Fibroblast of lung (primary cell): ENCODE measurements around the gene CCL4L2. TPM values are rescaled to one million over a fixed set of nuclear protein-coding genes. Genes with fewer than 3 reads are reported as not detected.
"Not testable (repeated sequence)": the region's sequence is repeated elsewhere in the genome, so short reads cannot be mapped to it uniquely, and the experiment has no call there.

Source experiments
- DNase-seq, 2 donors: peaks; one replicate each; pipeline versions ENCODE4 v3.0.0 to v3.0.0-alpha.2; 2010; ENCODE audit warnings: low read depth in 2 of 2
- H2AFZ ChIP-seq: 2 replicates; pipeline ENCODE4 v1.5.1; 2012; ENCODE audit warnings: low read length, control low read depth, inconsistent platforms
- H3K27ac ChIP-seq: 2 replicates; pipeline ENCODE4 v1.5.1; 2011; ENCODE audit warnings: low read length, control low read depth; ENCODE audit not compliant: insufficient read depth
- H3K27me3 ChIP-seq: 2 replicates; pipeline ENCODE4 v1.5.1; 2011; ENCODE audit warnings: mild to moderate bottlenecking, low read length; ENCODE audit not compliant: control insufficient read depth, insufficient read depth
- H3K36me3 ChIP-seq: 2 replicates; pipeline ENCODE4 v1.5.1; 2011; ENCODE audit warnings: low read length; ENCODE audit not compliant: control insufficient read depth, insufficient read depth
- H3K4me1 ChIP-seq: 2 replicates; pipeline ENCODE4 v1.5.1; 2011; ENCODE audit warnings: low read length; ENCODE audit not compliant: control insufficient read depth, insufficient read depth; ENCODE audit errors: extremely low read depth
- H3K4me2 ChIP-seq: 2 replicates; pipeline ENCODE4 v1.5.1; 2011; ENCODE audit warnings: low read length, control low read depth; ENCODE audit not compliant: insufficient read depth; ENCODE audit errors: extremely low read depth
- H3K4me3 ChIP-seq, 4 experiments: fragments of 200-600 bp in 1 of 4; sonication (generic) in 1 of 4; replicated peaks in 1 of 4; 2 replicates each; pipeline ENCODE4 v1.5.1; 2011 to 2016; ENCODE audit warnings: low read length in 4 of 4, low read depth in 3 of 4, mild to moderate bottlenecking in 3 of 4, control low read depth in 2 of 4, inconsistent platforms in 1 of 4, mixed read lengths in 1 of 4; ENCODE audit not compliant: insufficient read depth in 1 of 4; ENCODE audit errors: control extremely low read depth in 1 of 4
- H3K79me2 ChIP-seq: 2 replicates; pipeline ENCODE4 v1.5.1; 2012; ENCODE audit warnings: mild to moderate bottlenecking, low read length, inconsistent platforms; ENCODE audit not compliant: control insufficient read depth, insufficient read depth
- H3K9ac ChIP-seq: 2 replicates; pipeline ENCODE4 v1.5.1; 2011; ENCODE audit warnings: mild to moderate bottlenecking, low read length, control low read depth; ENCODE audit not compliant: insufficient read depth
- H3K9me3 ChIP-seq: 2 replicates; pipeline ENCODE4 v1.5.1; 2012; ENCODE audit warnings: low read depth, low read length; ENCODE audit not compliant: control insufficient read depth, insufficient read depth
- H4K20me1 ChIP-seq: 2 replicates; pipeline ENCODE4 v1.5.1; 2011; ENCODE audit warnings: low read length; ENCODE audit not compliant: control insufficient read depth, insufficient read depth; ENCODE audit errors: extremely low read depth
- polyA plus RNA-seq, 2 donors: library from polyadenylated mRNA; depleted of rRNA in 1 of 2; stranded (reverse) in 1 of 2; unstranded in 1 of 2; fragments of >200 nt; gene quantifications; 2 replicates each; pipeline ENCODE4 v1.2.1, GENCODE V29; 2011 to 2012; ENCODE audit warnings: missing spikeins in 1 of 2
- total RNA-seq: library from RNA; depleted of rRNA; stranded (reverse); fragments of >200 nt; gene quantifications from 2 replicates; pipeline ENCODE4 v1.2.1, GENCODE V29; 2014

Gene CCL4L2
- total and polyA plus RNA-seq, 2 donors (not counting 1 experiment from before 2014, with no cell fraction given): not detected

- not testable (repeated sequence) for H3K27me3 ChIP-seq, H4K20me1 ChIP-seq, H3K9ac ChIP-seq, H2AFZ ChIP-seq, H3K36me3 ChIP-seq, H3K4me1 ChIP-seq, H3K79me2 ChIP-seq, DNase-seq, H3K27ac ChIP-seq, H3K9me3 ChIP-seq, H3K4me3 ChIP-seq, H3K4me2 ChIP-seq
Measured at GRCh38 chr17:36219556-36219955, 8.7 kb downstream of the CCL4L2 start.

GRCh38 chr17:36220737-36221580 is 10.1 kb downstream of the CCL4L2 start:
- not testable (repeated sequence) for H3K9me3 ChIP-seq, H3K36me3 ChIP-seq, DNase-seq, H3K27ac ChIP-seq, H3K4me2 ChIP-seq, H3K27me3 ChIP-seq, H2AFZ ChIP-seq, H3K9ac ChIP-seq, H4K20me1 ChIP-seq, H3K4me1 ChIP-seq, H3K4me3 ChIP-seq, H3K79me2 ChIP-seq

DNA sequence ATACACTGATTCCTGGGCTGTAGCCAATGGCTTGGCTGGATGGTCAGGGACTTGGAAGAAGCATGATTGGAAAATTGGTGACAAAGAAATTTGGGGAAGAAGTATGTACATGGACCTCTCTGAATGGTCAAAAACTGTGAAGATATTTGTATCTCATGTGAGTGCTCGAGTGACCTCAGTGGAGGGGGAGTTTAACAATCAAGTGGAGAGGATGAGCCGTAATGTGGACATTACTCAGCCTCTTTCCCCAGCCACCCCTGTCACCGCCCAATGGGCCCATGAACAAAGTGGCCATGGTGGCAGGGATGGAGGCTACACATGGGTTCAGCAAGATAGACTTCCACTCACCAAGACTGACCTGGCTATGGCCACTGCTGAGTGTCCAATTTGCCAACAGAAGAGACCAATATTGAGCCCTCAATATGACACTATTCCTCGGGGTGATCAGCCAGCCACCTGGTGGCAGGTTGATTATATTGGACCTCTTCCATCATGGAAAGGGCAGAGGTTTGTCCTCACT is 10.8 kb downstream of the CCL4L2 start:
- not testable (repeated sequence) for H2AFZ ChIP-seq, H3K4me3 ChIP-seq, H3K36me3 ChIP-seq, H3K9me3 ChIP-seq, H4K20me1 ChIP-seq, DNase-seq, H3K27ac ChIP-seq, H3K79me2 ChIP-seq, H3K9ac ChIP-seq, H3K4me1 ChIP-seq, H3K4me2 ChIP-seq, H3K27me3 ChIP-seq

DNA sequence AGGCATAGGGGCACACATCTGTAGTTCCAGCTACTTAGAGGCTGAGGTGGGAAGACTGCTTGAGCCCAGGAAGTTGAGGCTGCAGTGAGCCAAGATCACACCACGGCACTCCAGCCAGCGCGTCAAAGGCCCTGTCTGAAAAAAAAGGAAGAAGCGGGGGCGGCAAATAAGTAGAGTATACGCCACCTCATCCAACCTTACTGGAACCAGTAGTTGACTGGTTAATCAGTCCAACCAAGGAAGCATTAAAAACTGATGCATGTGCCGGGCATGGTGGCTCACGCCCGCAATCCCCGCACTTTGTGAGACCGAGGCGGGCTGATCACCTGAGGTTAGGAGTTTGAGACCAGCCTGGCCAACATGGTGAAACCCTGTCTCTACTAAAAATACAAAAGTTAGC is 12.1 kb downstream of the CCL4L2 start:
- H3K9ac ChIP-seq, H3K4me2 ChIP-seq, H3K9me3 ChIP-seq, H3K4me3 ChIP-seq, H3K79me2 ChIP-seq, H2AFZ ChIP-seq, H3K36me3 ChIP-seq, H4K20me1 ChIP-seq, H3K4me1 ChIP-seq, H3K27me3 ChIP-seq, H3K27ac ChIP-seq, DNase-seq: not testable (repeated sequence)

DNA sequence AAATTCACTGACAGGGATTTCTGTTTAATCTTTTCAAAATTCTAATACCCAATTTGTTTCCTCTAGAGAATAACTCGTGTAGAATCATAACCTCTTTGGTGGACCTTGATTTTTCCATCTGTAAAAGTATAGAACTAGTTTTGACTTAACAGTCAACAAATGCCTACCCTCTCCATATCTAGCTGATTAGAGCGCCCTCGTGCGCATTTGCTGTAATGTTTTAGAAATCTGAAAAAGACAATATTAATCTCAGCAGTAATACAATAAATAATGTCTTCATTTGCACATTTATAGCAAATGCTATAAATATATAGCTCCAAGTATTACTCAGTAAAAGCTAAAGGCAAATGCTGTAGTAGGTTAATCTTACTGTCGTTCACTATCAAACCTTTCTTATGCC is 18.8 kb downstream of the CCL4L2 start:
- H3K36me3 ChIP-seq, H3K27me3 ChIP-seq, H4K20me1 ChIP-seq, H3K79me2 ChIP-seq, H2AFZ ChIP-seq, H3K9ac ChIP-seq, H3K4me3 ChIP-seq, H3K27ac ChIP-seq, H3K4me2 ChIP-seq, DNase-seq, H3K4me1 ChIP-seq, H3K9me3 ChIP-seq: not testable (repeated sequence)

DNA sequence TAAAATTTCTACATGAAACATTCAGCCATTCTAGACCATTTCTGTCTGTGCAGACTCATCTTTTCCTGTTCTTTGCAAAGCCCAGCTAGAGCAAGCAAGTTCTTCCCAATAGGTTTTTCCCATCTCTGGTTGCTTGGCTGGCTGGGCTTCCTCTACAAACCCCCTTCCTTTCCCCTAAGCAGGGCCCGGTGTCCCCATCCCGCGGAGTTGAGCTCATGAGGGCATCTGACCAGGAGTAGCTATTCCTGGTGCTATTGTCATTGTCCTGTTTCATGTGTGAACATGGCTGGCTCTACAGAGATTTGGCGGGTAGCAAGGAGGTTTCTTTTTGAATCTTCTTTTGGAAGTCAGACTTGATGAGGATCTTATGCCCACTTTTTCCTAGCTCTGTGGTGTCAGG is 31.2 kb downstream of the CCL4L2 start:
- not testable (repeated sequence) for H3K4me1 ChIP-seq, H3K27me3 ChIP-seq, DNase-seq, H3K9me3 ChIP-seq, H3K4me3 ChIP-seq, H3K9ac ChIP-seq, H3K27ac ChIP-seq, H4K20me1 ChIP-seq, H3K36me3 ChIP-seq, H3K4me2 ChIP-seq, H3K79me2 ChIP-seq, H2AFZ ChIP-seq
